HEK293 (cell line): ENCODE results near the gene GIPC2.

Source experiments
- AEBP2 ChIP-seq: fragments of 450-650 bp; formaldehyde crosslinking; IDR thresholded peaks from 2 replicates; pipeline ENCODE4 v1.5.1; 2016; ENCODE audit warnings: missing biosample characterization, missing genetic modification characterization, borderline replicate concordance
- BCL11B ChIP-seq: fragments of 450-650 bp; formaldehyde crosslinking; IDR thresholded peaks from 2 replicates; pipeline ENCODE4 v1.5.1; 2016; ENCODE audit warnings: low read depth, missing biosample characterization, missing genetic modification characterization
- BCL6B ChIP-seq: fragments of 450-650 bp; formaldehyde crosslinking; IDR thresholded peaks from 2 replicates; pipeline ENCODE4 v1.5.1; 2017; ENCODE audit warnings: missing biosample characterization, missing genetic modification characterization
- FEZF1 ChIP-seq: fragments of 450-650 bp; formaldehyde crosslinking; IDR thresholded peaks from 2 replicates; pipeline ENCODE4 v1.5.1; 2016; ENCODE audit warnings: missing biosample characterization, missing genetic modification characterization
- KLF17 ChIP-seq: fragments of 450-650 bp; formaldehyde crosslinking; IDR thresholded peaks from 2 replicates; pipeline ENCODE4 v1.5.1; 2016; ENCODE audit warnings: missing biosample characterization, missing genetic modification characterization
- KLF9 ChIP-seq: fragments of 450-650 bp; formaldehyde crosslinking; IDR thresholded peaks from 2 replicates; pipeline ENCODE4 v1.5.1; 2016; ENCODE audit warnings: missing biosample characterization, missing genetic modification characterization, low read depth
- OVOL3 ChIP-seq: fragments of 450-650 bp; formaldehyde crosslinking; IDR thresholded peaks from 2 replicates; pipeline ENCODE4 v1.5.1; 2016; ENCODE audit warnings: missing biosample characterization, missing genetic modification characterization
- PATZ1 ChIP-seq: fragments of 450-650 bp; formaldehyde crosslinking; IDR thresholded peaks from 2 replicates; pipeline ENCODE4 v1.5.1; 2016; ENCODE audit warnings: missing biosample characterization, missing genetic modification characterization
- PBX3 ChIP-seq: sonication (generic); formaldehyde crosslinking; IDR thresholded peaks from 2 replicates; pipeline ENCODE4 v1.8.1; 2022; ENCODE audit warnings: mild to moderate bottlenecking, moderate library complexity, missing genetic modification reagents
- REPIN1 ChIP-seq: fragments of 450-650 bp; formaldehyde crosslinking; IDR thresholded peaks from 2 replicates; pipeline ENCODE4 v1.5.1; 2017; ENCODE audit warnings: missing biosample characterization, missing genetic modification characterization, low read depth
- WT1 ChIP-seq: fragments of 450-650 bp; formaldehyde crosslinking; IDR thresholded peaks from 2 replicates; pipeline ENCODE4 v1.5.1; 2016; ENCODE audit warnings: missing biosample characterization, missing genetic modification characterization
- ZNF133 ChIP-seq: fragments of 450-650 bp; formaldehyde crosslinking; IDR thresholded peaks from 2 replicates; pipeline ENCODE4 v1.5.1; 2016; ENCODE audit warnings: missing biosample characterization, missing genetic modification characterization
- ZNF140 ChIP-seq: fragments of 450-650 bp; formaldehyde crosslinking; IDR thresholded peaks from 2 replicates; pipeline ENCODE4 v1.5.1; 2016; ENCODE audit warnings: missing biosample characterization, missing genetic modification characterization
- ZNF174 ChIP-seq: fragments of 450-650 bp; formaldehyde crosslinking; IDR thresholded peaks from 2 replicates; pipeline ENCODE4 v1.5.0; 2017; ENCODE audit warnings: missing biosample characterization, mild to moderate bottlenecking, missing genetic modification characterization
- ZNF221 ChIP-seq: fragments of 450-650 bp; formaldehyde crosslinking; IDR thresholded peaks from 2 replicates; pipeline ENCODE4 v1.5.1; 2017; ENCODE audit warnings: missing biosample characterization, missing genetic modification characterization, borderline replicate concordance
- ZNF223 ChIP-seq: fragments of 450-650 bp; formaldehyde crosslinking; IDR thresholded peaks from 2 replicates; pipeline ENCODE4 v1.5.1; 2016; ENCODE audit warnings: missing biosample characterization, missing genetic modification characterization
- ZNF26 ChIP-seq: fragments of 450-650 bp; formaldehyde crosslinking; IDR thresholded peaks from 2 replicates; pipeline ENCODE4 v1.5.1; 2016; ENCODE audit warnings: missing biosample characterization, missing genetic modification characterization
- ZNF274 ChIP-seq, 2 experiments: fragments of 200-500 bp in 1 of 2; fragments of 450-650 bp in 1 of 2; sonication (Bioruptor generic) in 1 of 2; formaldehyde crosslinking in 1 of 2; IDR thresholded peaks; 2 replicates each; pipeline versions ENCODE4 v1.5.1 to v1.6.1; 2014 to 2016; ENCODE audit warnings: borderline replicate concordance in 1 of 2, inconsistent platforms in 1 of 2, low read length in 1 of 2, missing biosample characterization in 1 of 2, missing genetic modification characterization in 1 of 2
- ZNF311 ChIP-seq: fragments of 450-650 bp; formaldehyde crosslinking; IDR thresholded peaks from 2 replicates; pipeline ENCODE4 v1.5.1; 2017; ENCODE audit warnings: missing biosample characterization, missing genetic modification characterization, borderline replicate concordance
- ZNF48 ChIP-seq: fragments of 450-650 bp; formaldehyde crosslinking; IDR thresholded peaks from 2 replicates; pipeline ENCODE4 v1.5.1; 2016; ENCODE audit warnings: missing biosample characterization, missing genetic modification characterization
- ZNF510 ChIP-seq: fragments of 450-650 bp; formaldehyde crosslinking; IDR thresholded peaks from 2 replicates; pipeline ENCODE4 v1.5.1; 2018; ENCODE audit warnings: mild to moderate bottlenecking, missing genetic modification characterization, missing biosample characterization; ENCODE audit not compliant: insufficient replicate concordance
- ZNF560 ChIP-seq: fragments of 450-650 bp; formaldehyde crosslinking; IDR thresholded peaks from 2 replicates; pipeline ENCODE4 v1.5.1; 2017; ENCODE audit warnings: missing biosample characterization, missing genetic modification characterization, borderline replicate concordance
- ZNF596 ChIP-seq: fragments of 450-650 bp; IDR thresholded peaks from 2 replicates; pipeline ENCODE4 v1.5.0; 2018; ENCODE audit warnings: missing biosample characterization, mild to moderate bottlenecking, missing genetic modification characterization, moderate library complexity
- ZNF600 ChIP-seq: fragments of 450-650 bp; formaldehyde crosslinking; IDR thresholded peaks from 2 replicates; pipeline ENCODE4 v1.5.1; 2016; ENCODE audit warnings: missing biosample characterization, missing genetic modification characterization
- ZNF621 ChIP-seq: fragments of 450-650 bp; formaldehyde crosslinking; IDR thresholded peaks from 2 replicates; pipeline ENCODE4 v1.5.1; 2017; ENCODE audit warnings: missing biosample characterization, missing genetic modification characterization
- ZNF629 ChIP-seq: fragments of 450-650 bp; formaldehyde crosslinking; IDR thresholded peaks from 2 replicates; pipeline ENCODE4 v1.5.1; 2017; ENCODE audit warnings: missing biosample characterization, missing genetic modification characterization
- ZNF664 ChIP-seq: fragments of 450-650 bp; formaldehyde crosslinking; IDR thresholded peaks from 2 replicates; pipeline ENCODE4 v1.5.1; 2016; ENCODE audit warnings: missing biosample characterization, missing genetic modification characterization
- ZNF707 ChIP-seq: fragments of 450-650 bp; formaldehyde crosslinking; IDR thresholded peaks from 2 replicates; pipeline ENCODE4 v1.5.1; 2016; ENCODE audit warnings: missing biosample characterization, missing genetic modification characterization
- ZNF76 ChIP-seq: fragments of 450-650 bp; formaldehyde crosslinking; IDR thresholded peaks from 2 replicates; pipeline ENCODE4; 2016; ENCODE audit warnings: low read depth, missing biosample characterization, missing genetic modification characterization, borderline replicate concordance
- ZNF837 ChIP-seq: fragments of 450-650 bp; formaldehyde crosslinking; IDR thresholded peaks from 2 replicates; pipeline ENCODE4 v1.5.1; 2016; ENCODE audit warnings: missing biosample characterization, missing genetic modification characterization
- ZNF843 ChIP-seq: fragments of 450-650 bp; formaldehyde crosslinking; IDR thresholded peaks from 2 replicates; pipeline ENCODE4 v1.5.1; 2016; ENCODE audit warnings: missing biosample characterization, missing genetic modification characterization

The GIPC2 gene

GRCh38 chr1:78003882-78004718 is 41.7 kb upstream of the GIPC2 start (continued):
- no peak for TF ChIP-seq PBX3 (CRISPR knock-in tag)
- TF ChIP-seq AEBP2 (tag by site-specific recombination), result no peak
- TF ChIP-seq ZNF223 (tag by site-specific recombination), result no peak
- no peak for TF ChIP-seq KLF9 (tag by site-specific recombination)
- TF ChIP-seq ZNF629 (tag by site-specific recombination), result no peak
- TF ChIP-seq BCL11B (tag by site-specific recombination), result no peak
- TF ChIP-seq ZNF133 (tag by site-specific recombination), result no peak
- TF ChIP-seq ZNF140, result no peak
- TF ChIP-seq ZNF26 (tag by site-specific recombination), result no peak
- TF ChIP-seq ZNF274 (IDR thresholded peaks at IDR 0.05; ENCODE audit: low read length), result no peak
- TF ChIP-seq ZNF274 (tag by site-specific recombination; IDR thresholded peaks at IDR 0.05; ENCODE audit: borderline replicate concordance), result no peak
- no peak for TF ChIP-seq ZNF174
- peak; percentile 77 for TF ChIP-seq ZNF664 (tag by site-specific recombination)
- no peak for TF ChIP-seq ZNF221 (tag by site-specific recombination)
- no peak for TF ChIP-seq ZNF621 (tag by site-specific recombination)
- no peak for TF ChIP-seq BCL6B (tag by site-specific recombination)
- TF ChIP-seq ZNF76 (tag by site-specific recombination), result no peak; the same call in 1 of the 2 replicates
- no peak for TF ChIP-seq ZNF596 (tag by site-specific recombination)
- TF ChIP-seq REPIN1, result no peak
- TF ChIP-seq ZNF510 (tag by site-specific recombination), result no peak
- TF ChIP-seq ZNF560 (tag by site-specific recombination), result no peak
- peak; percentile 65 for TF ChIP-seq PATZ1
- TF ChIP-seq ZNF707 (tag by site-specific recombination), result no peak
- peak; percentile 95 for TF ChIP-seq ZNF600 (tag by site-specific recombination)
- no peak for TF ChIP-seq ZNF837 (tag by site-specific recombination)
- no peak for TF ChIP-seq OVOL3 (tag by site-specific recombination)
- TF ChIP-seq WT1, result peak; percentile 27; the same call in 1 of the 2 replicates
- no peak for TF ChIP-seq ZNF311 (tag by site-specific recombination)
- TF ChIP-seq KLF17 (tag by site-specific recombination), result no peak
- no peak for TF ChIP-seq ZNF48 (tag by site-specific recombination)
- TF ChIP-seq FEZF1 (tag by site-specific recombination), result no peak
- TF ChIP-seq ZNF843 (tag by site-specific recombination), result no peak
